K562 (cell line): ENCODE measurements around the gene SLC22A23. TPM values are rescaled to one million over a fixed set of nuclear protein-coding genes. Genes with fewer than 3 reads are reported as not detected.
A peak's percentile ranks its signal among the peaks of the same experiment; 100 is the strongest.

Experiments
- ADNP ChIP-seq: fragments of 200-800 bp; sonication (Bioruptor generic); IDR thresholded peaks from 2 replicates; pipeline ENCODE4 v1.6.1; 2016; ENCODE audit warnings: missing genetic modification characterization, missing compliant biosample characterization
- DIDO1 ChIP-seq: fragments of 450-650 bp; IDR thresholded peaks from 2 replicates; pipeline ENCODE4 v1.6.1; 2016; ENCODE audit warnings: low read depth, missing biosample characterization, missing genetic modification characterization
- ELK3 ChIP-seq: fragments of 450-650 bp; formaldehyde crosslinking; IDR thresholded peaks from 2 replicates; pipeline ENCODE4 v1.4.0; 2020; ENCODE audit warnings: mild to moderate bottlenecking
- ESRRA ChIP-seq: fragments of 450-650 bp; IDR thresholded peaks from 2 replicates; pipeline ENCODE4 v1.6.1; 2014; ENCODE audit warnings: low read depth, mild to moderate bottlenecking, moderate library complexity, borderline replicate concordance
- ETV6 ChIP-seq, 3 experiments: fragments of 150-350 bp in 1 of 3; sonication (generic) in 1 of 3; formaldehyde crosslinking in 1 of 3; IDR thresholded peaks; 2 replicates each; pipeline versions ENCODE4 v1.6.1 to v1.8.0; 2014 to 2022; ENCODE audit warnings: borderline replicate concordance in 2 of 3, low read depth in 2 of 3, antibody characterized with exemption in 1 of 3, low read length in 1 of 3, mild to moderate bottlenecking in 1 of 3, missing genetic modification reagents in 1 of 3
- GATAD2B ChIP-seq: fragments of 450-650 bp; IDR thresholded peaks from 2 replicates; pipeline ENCODE4 v1.6.1; 2017; ENCODE audit warnings: mild to moderate bottlenecking, borderline replicate concordance
- IRF2 ChIP-seq: sonication (generic); formaldehyde crosslinking; IDR thresholded peaks from 2 replicates; pipeline ENCODE4 v1.8.1; 2022; ENCODE audit warnings: mild to moderate bottlenecking, missing genetic modification reagents
- LCOR ChIP-seq: sonication (generic); formaldehyde crosslinking; IDR thresholded peaks from 2 replicates; pipeline ENCODE4 v1.8.0; 2022; ENCODE audit warnings: mild to moderate bottlenecking, missing genetic modification reagents
- MIER1 ChIP-seq: fragments of 450-650 bp; IDR thresholded peaks from 2 replicates; pipeline ENCODE4 v1.6.1; 2016; ENCODE audit warnings: antibody characterized with exemption, mild to moderate bottlenecking, low read depth
- NCOA6 ChIP-seq: fragments of 450-650 bp; IDR thresholded peaks from 2 replicates; pipeline ENCODE4 v1.6.1; 2017; ENCODE audit warnings: mild to moderate bottlenecking
- RB1 ChIP-seq: fragments of 450-650 bp; IDR thresholded peaks from 2 replicates; pipeline ENCODE4 v1.6.1; 2017; ENCODE audit warnings: low read depth, mild to moderate bottlenecking
- SIN3A ChIP-seq, 2 experiments: fragments of 150-350 bp in 1 of 2; IDR thresholded peaks; 2 replicates each; pipeline ENCODE4 v1.6.1; 2011 to 2016; ENCODE audit warnings: borderline replicate concordance in 2 of 2, low read depth in 2 of 2, low read length in 2 of 2, mild to moderate bottlenecking in 2 of 2, moderate library complexity in 2 of 2; ENCODE audit not compliant: control insufficient read depth in 1 of 2
- TCF7 ChIP-seq: sonication (generic); IDR thresholded peaks from 2 replicates; pipeline ENCODE4 v1.6.1; 2016; ENCODE audit warnings: antibody characterized with exemption, borderline replicate concordance
- YY1 ChIP-seq, 3 experiments: IDR thresholded peaks; 2 replicates each; pipeline ENCODE4 v1.6.1; 2011; ENCODE audit warnings: low read length in 2 of 3, mild to moderate bottlenecking in 2 of 3, moderate library complexity in 2 of 3, borderline replicate concordance in 1 of 3, control low read depth in 1 of 3, low read depth in 1 of 3; ENCODE audit not compliant: insufficient read depth in 3 of 3, insufficient replicate concordance in 2 of 3, control insufficient read depth in 1 of 3, insufficient read length in 1 of 3; ENCODE audit errors: extremely low read depth in 1 of 3
- ZFP1 ChIP-seq: fragments of 450-650 bp; formaldehyde crosslinking; IDR thresholded peaks from 2 replicates; pipeline ENCODE4 v1.4.0; 2020; ENCODE audit warnings: mild to moderate bottlenecking, mixed read lengths
- ZFX ChIP-seq: sonication (generic); formaldehyde crosslinking; IDR thresholded peaks from 2 replicates; pipeline ENCODE4 v1.8.0; 2022; ENCODE audit warnings: mild to moderate bottlenecking, missing genetic modification reagents, moderate library complexity
- ZNF146 ChIP-seq: IDR thresholded peaks from one replicate; pipeline ENCODE4 v1.6.1; 2018; ENCODE audit warnings: missing compliant biosample characterization; ENCODE audit not compliant: unreplicated experiment
- ZNF584 ChIP-seq: fragments of 200-800 bp; sonication (Bioruptor generic); IDR thresholded peaks from 2 replicates; pipeline ENCODE4 v1.6.1; 2016; ENCODE audit warnings: low read depth, mild to moderate bottlenecking, missing genetic modification characterization, missing compliant biosample characterization
- polyA plus RNA-seq, 8 experiments: library from polyadenylated mRNA; depleted of rRNA in 4 of 8; stranded (reverse) in 5 of 8; unstranded in 3 of 8; fragments of >200 nt; fragmentation: Nextera tagmentation in 2 of 8; fragmentation: Illumina TruSeq in 1 of 8; extraction: Ambion mirVana in 2 of 8; extraction: Trizol in 1 of 8; gene quantifications; 2 replicates each; pipeline versions ENCODE4 v1.2.1 to v1.2.3, GENCODE V29; 2011 to 2014; ENCODE audit warnings: inconsistent platforms in 1 of 8, missing spikeins in 1 of 8
- total RNA-seq, 7 experiments: library from RNA; depleted of rRNA in 6 of 7; stranded (reverse); fragments of >200 nt in 6 of 7; fragmentation: Illumina TruSeq in 2 of 7; extraction: Trizol in 2 of 7; gene quantifications; 2 replicates each; pipeline versions ENCODE4 v1.2.1 to v1.2.3, GENCODE V29; 2011 to 2021; ENCODE audit warnings: low replicate concordance in 1 of 7
- TF ChIP-seq, protein P1 (sequence below), 2 experiments: fragments of 450-650 bp; conservative IDR thresholded peaks; 2 replicates each; pipeline ENCODE4 v1.6.1; 2017; ENCODE audit warnings: mild to moderate bottlenecking in 2 of 2, moderate library complexity in 2 of 2

SLC22A23 gene
- total and polyA plus RNA-seq, 9 of the 15 experiments (the other 6 are each of a cell fraction or from before 2014, with no cell fraction given) = 0.30 to 8.7 (median 2.5) TPM

DNA sequence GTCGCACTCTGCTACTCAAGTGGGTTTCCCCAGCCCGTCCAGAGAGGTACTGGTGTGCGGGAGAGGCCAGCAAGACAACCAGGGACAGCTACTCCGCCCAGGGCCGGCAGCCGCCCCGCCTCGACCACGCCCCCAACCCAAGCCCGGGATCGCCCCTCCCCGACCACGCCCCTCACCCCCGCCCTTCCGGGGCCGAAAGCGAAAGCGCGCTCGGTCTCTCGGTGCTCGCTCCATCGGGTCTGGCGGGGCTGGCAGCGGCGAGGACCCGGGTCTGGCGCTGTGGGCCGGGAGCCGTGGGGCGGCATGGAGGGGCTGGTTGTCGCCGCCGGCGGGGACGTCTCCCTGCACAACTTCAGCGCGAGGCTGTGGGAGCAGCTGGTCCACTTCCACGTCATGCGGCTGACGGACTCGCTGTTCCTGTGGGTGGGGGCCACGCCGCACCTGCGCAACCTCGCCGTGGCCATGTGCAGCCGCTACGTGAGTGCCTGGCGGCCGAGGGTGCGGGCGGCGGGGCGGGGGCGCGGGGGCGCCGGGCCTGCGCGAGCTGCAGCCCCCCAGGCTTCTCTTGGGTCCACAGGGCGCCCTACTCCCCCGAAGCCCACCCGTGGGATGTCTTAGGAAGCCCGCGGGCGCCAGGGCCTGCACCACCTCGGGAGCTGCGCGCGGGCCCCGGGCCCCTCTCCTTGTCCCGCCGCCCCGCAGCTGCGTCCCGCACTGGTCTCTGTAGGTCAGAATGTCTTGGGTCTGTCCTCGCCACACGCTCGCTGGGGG is 197.9 kb downstream of the SLC22A23 start, which contains the start of gene PSMG4 (continued):
- TF ChIP-seq ZNF146 (CRISPR knock-in tag) (no peak), RB1 (peak; percentile 92), ELK3 (CRISPR knock-in tag) (no peak), LCOR (CRISPR knock-in tag) (peak; percentile 40; the same call in 1 of the 2 replicates), YY1 (IDR thresholded peaks at IDR 0.05; ENCODE audit: borderline replicate concordance in 1 of 3, control insufficient read depth in 1 of 3, extremely low read depth in 1 of 3, insufficient read depth in 3 of 3, insufficient read length in 1 of 3, insufficient replicate concordance in 2 of 3, low read depth in 1 of 3, low read length in 2 of 3) (peak in 2 of 3 experiments; percentile 61 to 72), ETV6 (IDR thresholded peaks at IDR 0.05; ENCODE audit: borderline replicate concordance in 1 of 2, low read depth in 2 of 2, low read length in 1 of 2) (no peak), ETV6 (CRISPR knock-in tag; IDR thresholded peaks at IDR 0.05; ENCODE audit: borderline replicate concordance) (peak; percentile 36; the same call in 1 of the 2 replicates), ZFP1 (CRISPR knock-in tag) (no peak), MIER1 (no peak), ADNP (tag) (no peak), DIDO1 (peak; percentile 43; the same call in 1 of the 2 replicates), ESRRA (peak; percentile 45; the same call in 1 of the 2 replicates), TCF7 (peak; percentile 48; the same call in 1 of the 2 replicates), GATAD2B (no peak), NCOA6 (no peak), IRF2 (CRISPR knock-in tag) (peak; percentile 100), ZFX (CRISPR knock-in tag) (peak; percentile 73), ZNF584 (CRISPR knock-in tag) (no peak), SIN3A (IDR thresholded peaks at IDR 0.05; ENCODE audit: borderline replicate concordance in 2 of 2, control insufficient read depth in 1 of 2, low read depth in 2 of 2, low read length in 2 of 2) (peak; percentile 58 to 84; a peak in 2 of 4 replicates)
- TF ChIP-seq, protein P1, sequence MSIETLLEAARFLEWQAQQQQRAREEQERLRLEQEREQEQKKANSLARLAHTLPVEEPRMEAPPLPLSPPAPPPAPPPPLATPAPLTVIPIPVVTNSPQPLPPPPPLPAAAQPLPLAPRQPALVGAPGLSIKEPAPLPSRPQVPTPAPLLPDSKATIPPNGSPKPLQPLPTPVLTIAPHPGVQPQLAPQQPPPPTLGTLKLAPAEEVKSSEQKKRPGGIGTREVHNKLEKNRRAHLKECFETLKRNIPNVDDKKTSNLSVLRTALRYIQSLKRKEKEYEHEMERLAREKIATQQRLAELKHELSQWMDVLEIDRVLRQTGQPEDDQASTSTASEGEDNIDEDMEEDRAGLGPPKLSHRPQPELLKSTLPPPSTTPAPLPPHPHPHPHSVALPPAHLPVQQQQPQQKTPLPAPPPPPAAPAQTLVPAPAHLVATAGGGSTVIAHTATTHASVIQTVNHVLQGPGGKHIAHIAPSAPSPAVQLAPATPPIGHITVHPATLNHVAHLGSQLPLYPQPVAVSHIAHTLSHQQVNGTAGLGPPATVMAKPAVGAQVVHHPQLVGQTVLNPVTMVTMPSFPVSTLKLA (conservative IDR thresholded peaks at IDR 0.05) = peak; percentile 92 to 97
